Activated naive CD4-positive, alpha-beta T cell treated with anti-CD3 and anti-CD28 coated beads, Interleukin-2, amount 50 U/mL, for 24 hours (primary cell): ENCODE measurements around the gene GLRA1.

Source experiments
- H3K27ac Mint-ChIP-seq: one replicate; pipeline ENCODE4 v1.8.0; 2021; ENCODE audit warnings: mild to moderate bottlenecking, mixed read lengths
- H3K27me3 Mint-ChIP-seq: one replicate; pipeline ENCODE4 v1.8.0; 2021; ENCODE audit warnings: mixed read lengths
- H3K36me3 Mint-ChIP-seq: one replicate; pipeline ENCODE4 v1.8.0; 2021; ENCODE audit warnings: mixed read lengths
- H3K4me1 Mint-ChIP-seq: one replicate; pipeline ENCODE4 v1.8.0; 2021; ENCODE audit warnings: mixed read lengths
- H3K4me3 Mint-ChIP-seq: one replicate; pipeline ENCODE4 v1.8.0; 2021; ENCODE audit warnings: mild to moderate bottlenecking, mixed read lengths
- H3K9me3 Mint-ChIP-seq: one replicate; pipeline ENCODE4 v1.8.0; 2021; ENCODE audit warnings: mixed read lengths

The GLRA1 gene

DNA sequence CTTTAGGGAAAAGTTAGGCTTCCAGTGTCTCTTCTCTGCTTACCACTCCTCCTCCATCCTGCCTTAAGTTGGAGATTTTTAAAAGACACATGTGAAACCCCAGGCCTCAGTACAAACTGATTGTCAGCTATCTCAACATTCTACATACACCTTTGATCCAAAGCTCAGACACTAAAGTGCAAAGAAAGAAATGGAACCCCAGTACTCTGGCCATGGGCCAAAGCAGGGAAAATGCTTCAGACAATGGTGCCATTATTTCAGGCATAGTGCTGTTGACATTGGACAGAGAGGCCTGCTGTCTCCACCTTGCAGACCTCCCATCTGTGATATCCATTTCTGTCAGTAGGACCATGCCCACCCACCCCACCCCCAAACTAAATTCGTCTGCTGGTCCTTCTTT, 103.7 kb downstream of the GLRA1 start:
- H3K4me3 Mint-ChIP-seq: no peak overlapping the region
- H3K9me3 Mint-ChIP-seq: no peaks in the 10 kb centered on the region
- H3K36me3 Mint-ChIP-seq: peaks cover 3% of the 10 kb centered on the region
- H3K27me3 Mint-ChIP-seq: no peaks in the 10 kb centered on the region
- H3K4me1 Mint-ChIP-seq: peaks cover 4% of the 10 kb centered on the region
- H3K27ac Mint-ChIP-seq: peak overlapping the region; percentile 27

DNA sequence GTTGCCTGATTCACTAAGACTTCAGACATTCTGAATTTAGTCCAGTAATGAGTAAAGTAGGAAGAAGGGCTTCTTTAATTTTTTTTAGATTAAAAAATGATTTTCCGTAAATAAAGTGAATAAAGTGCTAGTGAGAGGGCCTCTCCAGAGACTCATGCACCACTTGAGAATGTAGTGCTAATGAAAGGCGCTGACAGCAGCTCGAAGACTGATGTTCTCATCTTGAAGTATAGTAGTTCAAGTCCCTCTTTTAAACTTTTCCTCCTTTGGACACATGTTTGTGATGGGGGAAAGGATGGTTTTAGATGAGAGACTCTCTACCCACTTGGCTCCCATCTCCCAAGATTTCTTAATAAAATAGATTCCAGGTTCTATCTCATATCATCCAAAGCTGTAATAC, 104.4 kb downstream of the GLRA1 start:
- H3K4me3 Mint-ChIP-seq: no peak overlapping the region
- no peaks in the 10 kb centered on the region for H3K9me3 Mint-ChIP-seq
- H3K36me3 Mint-ChIP-seq: peaks cover 6% of the 10 kb centered on the region
- H3K27ac Mint-ChIP-seq: no peak overlapping the region
- H3K27me3 Mint-ChIP-seq: no peaks in the 10 kb centered on the region
- H3K4me1 Mint-ChIP-seq: peaks cover 4% of the 10 kb centered on the region

DNA sequence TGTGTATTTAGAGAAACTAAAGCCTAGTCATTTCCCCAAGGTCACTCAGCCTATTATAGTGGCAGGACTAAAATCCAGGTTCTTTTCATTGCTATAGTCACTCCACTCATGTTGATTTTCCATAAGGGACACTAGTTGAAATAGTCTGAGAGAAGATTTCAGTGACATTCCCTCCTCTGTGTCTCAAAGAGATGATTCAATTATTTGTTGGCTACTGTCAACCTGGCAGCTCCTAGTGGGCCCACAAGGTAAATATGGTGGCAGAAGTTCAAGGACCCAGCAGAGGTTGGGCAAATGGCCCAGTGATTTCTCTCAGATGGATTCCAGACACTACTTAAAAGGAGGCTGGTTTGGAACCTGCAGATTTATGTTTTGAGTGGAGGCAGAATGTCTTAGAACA, 104.8 kb downstream of the GLRA1 start:
- H3K27me3 Mint-ChIP-seq: no peaks in the 10 kb centered on the region
- H3K36me3 Mint-ChIP-seq: peaks cover 6% of the 10 kb centered on the region
- H3K9me3 Mint-ChIP-seq: no peaks in the 10 kb centered on the region
- no peak overlapping the region for H3K27ac Mint-ChIP-seq
- no peak overlapping the region for H3K4me3 Mint-ChIP-seq
- peaks cover 4% of the 10 kb centered on the region for H3K4me1 Mint-ChIP-seq

DNA sequence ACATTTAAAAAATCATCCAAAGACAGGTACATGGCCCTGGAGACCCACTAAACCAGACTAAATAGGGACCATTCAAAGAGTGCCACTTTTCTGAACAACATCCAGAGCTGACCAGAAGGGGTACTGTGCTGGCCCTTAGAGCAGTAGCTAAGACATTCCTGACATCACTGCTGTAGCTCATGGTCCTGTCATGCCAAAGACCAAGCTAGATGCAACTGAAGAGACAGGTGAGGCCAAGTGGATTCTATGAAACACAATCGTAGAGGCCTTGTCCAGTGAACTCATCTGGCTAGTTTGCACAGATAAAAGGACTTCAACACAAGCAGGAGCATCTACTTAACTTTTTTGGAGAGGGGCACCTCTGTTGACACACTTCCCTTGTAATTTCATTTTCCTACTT, 109.6 kb downstream of the GLRA1 start:
- Mint-ChIP-seq H3K27me3 (no peaks in the 10 kb centered on the region), H3K4me3 (no peak overlapping the region), H3K27ac (no peak overlapping the region), H3K4me1 (peaks cover 20% of the 10 kb centered on the region), H3K36me3 (peaks cover 31% of the 10 kb centered on the region), H3K9me3 (no peaks in the 10 kb centered on the region)

DNA sequence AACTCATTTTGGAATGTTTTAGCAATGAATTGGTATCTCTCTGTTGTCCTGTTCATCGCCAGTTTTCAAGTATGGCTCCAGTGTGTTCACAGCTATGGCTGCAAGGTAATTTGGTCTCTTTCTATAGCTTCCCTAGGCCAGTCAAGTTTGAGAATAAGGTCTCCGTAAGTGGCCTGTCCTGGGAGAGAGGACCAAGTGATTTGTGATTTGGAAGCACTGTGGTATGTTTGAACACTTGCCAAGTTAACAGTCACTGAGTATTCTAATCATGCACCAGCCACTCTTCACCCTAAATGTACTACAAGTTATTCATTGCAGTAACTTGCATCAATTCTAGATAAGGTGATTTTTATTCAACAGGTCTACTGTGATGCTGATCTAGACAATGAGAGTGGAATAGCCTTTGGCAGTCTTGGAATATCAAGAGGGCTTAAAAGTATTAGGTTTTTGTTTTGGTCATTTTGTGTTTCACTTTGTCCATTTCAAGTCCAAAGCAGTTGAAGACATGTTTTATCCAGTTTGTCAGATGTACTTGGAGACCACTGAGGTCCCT, 111.8 kb downstream of the GLRA1 start:
- no peak overlapping the region for H3K4me3 Mint-ChIP-seq
- no peaks in the 10 kb centered on the region for H3K9me3 Mint-ChIP-seq
- peak overlapping the region; percentile 59 for H3K27ac Mint-ChIP-seq
- peaks cover 33% of the 10 kb centered on the region for H3K4me1 Mint-ChIP-seq
- H3K36me3 Mint-ChIP-seq: peaks cover 37% of the 10 kb centered on the region
- H3K27me3 Mint-ChIP-seq: no peaks in the 10 kb centered on the region

DNA sequence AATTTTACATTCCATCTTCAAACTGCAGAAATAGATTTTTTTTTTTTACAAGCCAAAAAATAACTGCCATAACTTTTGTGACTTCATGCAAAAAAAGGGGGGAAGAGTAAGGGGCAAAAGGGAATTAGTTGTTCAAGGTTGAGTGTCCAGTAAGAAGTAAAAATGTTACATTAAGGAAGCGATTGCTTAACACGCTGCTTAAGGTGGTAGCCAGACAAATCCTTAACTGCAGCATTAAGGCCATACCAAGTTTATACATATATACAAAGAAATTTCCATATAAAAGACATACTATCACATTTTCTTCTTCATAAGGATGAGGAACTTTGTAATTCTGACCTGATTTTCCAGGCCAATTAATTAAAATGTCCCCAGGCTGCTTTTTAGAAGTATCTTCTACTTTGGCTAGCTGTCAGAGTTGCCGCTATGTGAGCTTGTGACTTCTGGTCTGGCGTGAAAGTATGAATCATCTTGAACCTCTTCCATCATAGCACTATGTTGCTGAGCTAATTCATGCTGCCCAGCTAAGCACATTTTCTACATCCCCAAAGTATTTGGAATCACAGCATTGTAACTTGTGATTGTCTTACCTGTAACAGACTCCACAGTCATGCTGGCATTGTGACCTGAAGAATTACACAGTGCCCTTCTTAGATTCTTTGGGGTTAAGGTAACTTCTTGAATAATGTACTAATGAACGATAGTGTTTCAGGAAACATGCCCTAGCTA, 112.9 kb downstream of the GLRA1 start:
- H3K27ac Mint-ChIP-seq: peak overlapping the region; percentile 68
- H3K9me3 Mint-ChIP-seq: no peaks in the 10 kb centered on the region
- peaks cover 40% of the 10 kb centered on the region for H3K36me3 Mint-ChIP-seq
- H3K27me3 Mint-ChIP-seq: no peaks in the 10 kb centered on the region
- no peak overlapping the region for H3K4me3 Mint-ChIP-seq
- H3K4me1 Mint-ChIP-seq: peaks cover 39% of the 10 kb centered on the region

DNA sequence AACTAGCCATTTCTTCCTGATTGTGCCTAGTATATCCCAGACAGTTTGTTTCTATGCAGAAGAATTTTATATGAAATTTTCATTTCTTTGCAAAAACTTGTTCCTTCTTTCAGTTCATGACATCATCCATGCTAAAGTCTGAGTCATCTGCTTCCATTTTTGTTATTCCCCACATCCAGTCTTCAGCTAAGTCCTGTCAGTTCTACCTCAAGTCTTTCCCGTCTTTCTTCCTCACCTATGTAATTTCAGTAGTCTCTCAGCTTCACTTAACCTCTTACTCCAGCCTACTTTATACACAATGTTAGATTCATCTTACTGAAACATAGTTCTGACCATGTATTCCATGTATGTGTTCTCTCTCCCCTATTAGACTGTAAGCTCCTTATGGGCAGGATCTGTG, 113.8 kb downstream of the GLRA1 start:
- H3K9me3 Mint-ChIP-seq: no peaks in the 10 kb centered on the region
- H3K4me1 Mint-ChIP-seq: peaks cover 46% of the 10 kb centered on the region
- H3K27me3 Mint-ChIP-seq: no peaks in the 10 kb centered on the region
- H3K36me3 Mint-ChIP-seq: peaks cover 42% of the 10 kb centered on the region
- H3K27ac Mint-ChIP-seq: no peak overlapping the region
- no peak overlapping the region for H3K4me3 Mint-ChIP-seq

DNA sequence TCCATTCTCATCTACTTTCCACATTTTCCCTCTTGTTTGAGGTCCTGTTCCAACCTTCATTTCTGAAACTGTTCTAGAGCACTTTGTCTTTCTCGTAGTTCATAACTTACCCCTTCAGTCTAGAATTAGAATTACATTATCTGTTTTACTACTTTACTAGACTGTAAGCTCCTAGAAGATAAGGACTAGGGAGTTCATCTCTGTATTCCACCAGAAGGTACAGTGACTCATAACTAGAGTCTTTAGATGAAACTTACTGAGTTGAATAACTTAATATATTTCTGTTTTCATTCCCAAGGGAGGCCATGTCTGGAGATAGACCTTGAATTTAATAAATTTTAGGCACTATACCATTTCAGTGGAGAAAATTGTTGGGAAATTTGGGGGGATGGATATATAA, 114.2 kb downstream of the GLRA1 start:
- no peak overlapping the region for H3K27ac Mint-ChIP-seq
- H3K4me1 Mint-ChIP-seq: peaks cover 50% of the 10 kb centered on the region

DNA sequence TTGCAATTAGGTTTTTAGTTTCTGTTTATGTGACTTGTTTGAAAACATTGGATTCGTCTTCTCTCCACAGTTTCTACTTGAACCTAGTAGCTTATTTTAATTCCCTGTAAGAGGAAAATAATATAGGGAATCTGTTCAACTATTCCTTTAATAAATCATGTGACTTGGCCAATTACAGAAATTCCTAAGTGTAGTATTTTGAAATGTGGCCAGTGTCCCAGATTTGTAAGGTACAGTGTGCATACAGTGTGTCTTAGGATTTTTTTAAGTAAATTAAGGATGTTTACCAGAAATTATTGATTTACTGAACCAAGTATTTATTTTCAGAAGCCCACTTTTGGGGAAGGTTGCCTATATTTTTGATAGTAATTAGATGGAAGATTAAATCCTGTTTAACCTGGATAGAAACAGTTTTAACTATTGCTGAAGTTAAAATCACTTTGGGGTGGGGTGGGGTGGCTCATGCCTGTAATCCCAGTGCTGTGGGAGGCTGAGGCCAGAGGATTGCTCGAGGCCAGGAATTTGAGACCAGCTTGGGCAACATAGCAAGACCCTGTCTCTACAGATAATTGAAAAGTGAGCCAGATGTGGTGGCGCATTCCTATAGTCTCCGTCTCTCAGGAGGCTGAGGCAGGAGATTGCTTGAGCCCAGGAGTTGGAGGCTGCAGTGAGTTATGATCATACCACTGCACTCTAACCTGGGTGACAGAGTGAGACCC, 116.0 kb downstream of the GLRA1 start:
- Mint-ChIP-seq H3K4me3 (no peak overlapping the region), H3K27ac (no peak overlapping the region), H3K9me3 (no peaks in the 10 kb centered on the region), H3K27me3 (no peaks in the 10 kb centered on the region), H3K4me1 (peaks cover 52% of the 10 kb centered on the region), H3K36me3 (peaks cover 45% of the 10 kb centered on the region)

More for the DNA sequence above, 114.2 kb downstream of the GLRA1 start:
- H3K4me3 Mint-ChIP-seq: no peak overlapping the region
- no peaks in the 10 kb centered on the region for H3K9me3 Mint-ChIP-seq
- H3K36me3 Mint-ChIP-seq: peaks cover 45% of the 10 kb centered on the region
- no peaks in the 10 kb centered on the region for H3K27me3 Mint-ChIP-seq

DNA sequence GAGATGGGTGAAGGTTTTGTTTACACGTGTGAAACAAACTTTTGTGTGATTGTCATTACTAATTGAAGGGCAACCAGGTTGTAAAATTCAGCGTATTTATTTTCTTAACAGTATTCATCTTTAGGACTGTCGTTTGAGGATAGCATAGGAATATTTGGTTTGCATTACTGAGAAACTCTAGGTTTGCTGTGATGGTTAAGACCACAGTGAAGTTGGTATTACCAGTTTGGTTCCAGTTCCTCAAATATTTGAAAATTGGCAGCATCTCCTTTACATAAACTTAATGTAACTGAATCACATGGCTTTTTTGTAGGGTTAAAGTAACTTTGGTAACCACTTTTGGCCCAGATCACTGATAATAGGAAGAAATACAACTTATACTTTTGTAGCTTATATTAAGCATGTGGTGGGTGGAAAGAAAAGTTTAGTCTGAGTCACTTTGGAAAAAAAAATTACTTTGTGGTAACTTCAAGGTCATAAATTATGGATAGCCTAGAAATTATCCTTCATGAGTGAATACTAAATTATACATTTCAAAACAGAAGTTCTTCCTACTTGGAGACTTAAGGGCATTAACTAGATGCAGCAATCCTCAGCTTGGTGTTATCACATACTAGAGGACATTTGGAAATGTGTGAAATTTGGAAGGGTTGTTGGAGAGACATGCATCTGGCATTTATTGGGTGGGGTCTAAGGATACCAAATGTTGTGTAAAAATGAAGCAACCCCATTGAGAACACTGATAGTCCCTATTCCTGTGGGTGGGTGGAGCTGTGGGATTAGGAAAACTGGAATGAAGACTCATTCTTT, 119.0 kb downstream of the GLRA1 start:
- H3K36me3 Mint-ChIP-seq: peaks cover 35% of the 10 kb centered on the region

DNA sequence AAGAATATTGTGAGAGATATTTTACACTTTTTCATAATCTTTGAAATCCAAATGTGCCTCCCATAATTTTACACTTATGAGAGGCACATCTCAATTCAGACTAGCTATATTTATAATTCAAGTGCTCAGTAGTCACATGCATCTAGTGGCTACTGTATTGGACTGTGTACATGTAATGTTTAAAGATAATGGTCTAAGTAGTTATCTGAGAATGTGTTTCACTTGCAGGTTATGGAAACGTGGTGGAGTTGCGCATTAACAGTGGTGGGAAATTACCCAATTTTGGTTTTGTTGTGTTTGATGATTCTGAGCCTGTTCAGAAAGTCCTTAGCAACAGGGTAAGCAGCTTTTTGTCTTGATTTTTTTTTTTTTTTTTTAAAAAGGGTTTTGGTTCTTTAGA, 124.1 kb downstream of the GLRA1 start:
- Mint-ChIP-seq H3K4me1 (peaks cover 47% of the 10 kb centered on the region), H3K27ac (no peak overlapping the region), H3K36me3 (peaks cover 31% of the 10 kb centered on the region)

More for the DNA sequence above, 119.0 kb downstream of the GLRA1 start:
- Mint-ChIP-seq H3K4me1 (peaks cover 47% of the 10 kb centered on the region), H3K27ac (no peak overlapping the region), H3K27me3 (no peaks in the 10 kb centered on the region), H3K9me3 (no peaks in the 10 kb centered on the region), H3K4me3 (no peak overlapping the region)

DNA sequence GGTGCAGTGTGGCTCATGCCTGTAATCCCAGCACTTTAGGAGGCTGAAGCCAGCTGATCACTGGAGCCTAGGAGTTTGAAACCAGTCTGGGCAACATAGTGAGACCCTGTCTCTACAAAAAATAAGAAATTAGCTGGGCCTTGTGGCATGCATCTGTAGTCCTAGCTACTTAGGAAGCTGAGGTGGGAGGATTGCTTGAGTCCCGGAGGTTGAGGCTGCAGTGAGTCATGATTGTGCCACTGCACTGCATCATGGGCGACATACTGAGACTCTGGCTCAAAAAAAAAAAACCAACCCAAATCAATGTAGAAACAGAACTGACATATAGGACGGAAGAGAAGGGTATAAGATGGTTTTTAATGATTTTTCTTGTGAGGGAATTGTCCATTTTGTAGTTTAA, 125.2 kb downstream of the GLRA1 start:
- Mint-ChIP-seq H3K4me1 (peaks cover 42% of the 10 kb centered on the region), H3K36me3 (peaks cover 27% of the 10 kb centered on the region), H3K27ac (peak overlapping the region; percentile 61), H3K9me3 (no peaks in the 10 kb centered on the region), H3K4me3 (no peak overlapping the region), H3K27me3 (no peaks in the 10 kb centered on the region)

More for the DNA sequence above, 124.1 kb downstream of the GLRA1 start:
- H3K4me3 Mint-ChIP-seq: no peak overlapping the region
- H3K27me3 Mint-ChIP-seq: no peaks in the 10 kb centered on the region
- no peaks in the 10 kb centered on the region for H3K9me3 Mint-ChIP-seq

DNA sequence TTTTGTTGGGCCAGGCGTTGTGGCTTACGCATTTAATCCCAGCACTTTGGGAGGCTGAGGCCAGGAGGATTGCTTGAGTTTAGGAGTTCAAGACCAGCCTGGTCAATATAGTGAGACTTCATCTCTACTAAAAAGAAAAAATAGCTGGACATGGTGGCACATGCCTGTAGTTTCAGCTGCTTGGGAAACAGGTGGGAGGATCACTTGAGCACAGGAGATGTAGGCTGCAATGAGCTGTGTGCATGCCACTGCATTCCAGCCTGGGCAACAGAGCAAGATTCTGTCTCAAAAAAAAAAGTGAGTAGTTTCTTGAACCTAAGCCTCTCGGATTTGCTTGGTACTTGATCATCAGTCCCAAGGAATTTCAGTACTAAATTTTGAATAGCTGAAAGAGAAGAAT, 126.0 kb downstream of the GLRA1 start:
- Mint-ChIP-seq H3K4me3 (no peak overlapping the region), H3K27me3 (no peaks in the 10 kb centered on the region), H3K36me3 (peaks cover 28% of the 10 kb centered on the region), H3K27ac (no peak overlapping the region), H3K9me3 (no peaks in the 10 kb centered on the region), H3K4me1 (peaks cover 42% of the 10 kb centered on the region)

DNA sequence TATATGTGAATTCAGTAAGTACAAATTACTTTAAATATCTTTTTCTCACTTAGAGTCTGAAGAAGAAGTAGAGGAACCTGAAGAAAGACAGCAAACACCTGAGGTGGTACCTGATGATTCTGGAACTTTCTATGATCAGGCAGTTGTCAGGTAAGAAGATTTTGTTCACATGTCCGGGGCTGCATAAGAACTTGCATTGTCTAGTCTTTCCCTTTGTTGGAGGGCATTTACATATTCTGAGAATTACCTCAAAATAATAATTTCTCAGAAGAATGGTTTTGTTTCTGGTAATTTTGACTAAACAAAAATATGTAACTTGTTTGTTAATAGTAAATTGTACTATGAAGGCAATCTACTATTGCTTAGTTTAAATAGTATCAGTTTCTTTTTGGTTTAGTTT, 129.2 kb downstream of the GLRA1 start:
- Mint-ChIP-seq H3K9me3 (no peaks in the 10 kb centered on the region), H3K27me3 (no peaks in the 10 kb centered on the region), H3K27ac (no peak overlapping the region), H3K4me1 (peaks cover 51% of the 10 kb centered on the region), H3K36me3 (peaks cover 27% of the 10 kb centered on the region), H3K4me3 (no peak overlapping the region)

DNA sequence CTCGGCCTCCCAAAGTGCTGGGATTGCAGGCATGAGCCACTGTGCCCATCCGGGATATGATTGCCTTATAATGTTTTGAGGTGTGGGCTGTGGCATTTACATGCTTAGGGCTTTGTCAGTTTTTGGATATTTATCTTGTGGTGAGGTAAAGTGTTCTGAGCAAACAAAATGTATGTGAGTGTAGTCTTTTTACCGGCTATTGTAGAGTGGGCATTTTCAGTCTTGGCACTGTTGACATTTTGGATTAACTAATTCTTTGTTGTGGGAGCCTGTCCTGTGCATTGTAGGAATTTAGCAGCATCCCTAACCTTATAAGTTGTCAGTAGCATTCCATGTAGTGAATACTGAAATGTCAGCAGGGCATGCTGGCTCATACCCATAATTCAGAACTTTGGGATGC, 131.3 kb downstream of the GLRA1 start:
- Mint-ChIP-seq H3K36me3 (peaks cover 23% of the 10 kb centered on the region), H3K27me3 (no peaks in the 10 kb centered on the region), H3K4me1 (peaks cover 55% of the 10 kb centered on the region), H3K27ac (peak overlapping the region; percentile 4), H3K9me3 (no peaks in the 10 kb centered on the region), H3K4me3 (no peak overlapping the region)
